GM18505 (cell line): ENCODE data around the gene PPP6C.
A peak's percentile ranks its signal among the peaks of the same experiment; 100 is the strongest.
"Not testable (repeated sequence)": the region's sequence is repeated elsewhere in the genome, so short reads cannot be mapped to it uniquely, and the experiment has no call there.

Source experiments
- ATAC-seq: cut with Tn5 transposase; IDR thresholded peaks from one replicate; pipeline ENCODE4 v1.9.1; 2021; ENCODE audit not compliant: unreplicated experiment
- POLR2A ChIP-seq: IDR thresholded peaks from 4 replicates; pipeline ENCODE4 v1.6.1; 2011; ENCODE audit warnings: borderline replicate concordance; ENCODE audit not compliant: insufficient read depth, insufficient read length; ENCODE audit errors: extremely low read depth

The PPP6C gene

GRCh38 chr9:125202846-125203618 lies 13.4 kb upstream of the PPP6C start:
- no peak for ATAC-seq
- no peak for TF ChIP-seq POLR2A

DNA sequence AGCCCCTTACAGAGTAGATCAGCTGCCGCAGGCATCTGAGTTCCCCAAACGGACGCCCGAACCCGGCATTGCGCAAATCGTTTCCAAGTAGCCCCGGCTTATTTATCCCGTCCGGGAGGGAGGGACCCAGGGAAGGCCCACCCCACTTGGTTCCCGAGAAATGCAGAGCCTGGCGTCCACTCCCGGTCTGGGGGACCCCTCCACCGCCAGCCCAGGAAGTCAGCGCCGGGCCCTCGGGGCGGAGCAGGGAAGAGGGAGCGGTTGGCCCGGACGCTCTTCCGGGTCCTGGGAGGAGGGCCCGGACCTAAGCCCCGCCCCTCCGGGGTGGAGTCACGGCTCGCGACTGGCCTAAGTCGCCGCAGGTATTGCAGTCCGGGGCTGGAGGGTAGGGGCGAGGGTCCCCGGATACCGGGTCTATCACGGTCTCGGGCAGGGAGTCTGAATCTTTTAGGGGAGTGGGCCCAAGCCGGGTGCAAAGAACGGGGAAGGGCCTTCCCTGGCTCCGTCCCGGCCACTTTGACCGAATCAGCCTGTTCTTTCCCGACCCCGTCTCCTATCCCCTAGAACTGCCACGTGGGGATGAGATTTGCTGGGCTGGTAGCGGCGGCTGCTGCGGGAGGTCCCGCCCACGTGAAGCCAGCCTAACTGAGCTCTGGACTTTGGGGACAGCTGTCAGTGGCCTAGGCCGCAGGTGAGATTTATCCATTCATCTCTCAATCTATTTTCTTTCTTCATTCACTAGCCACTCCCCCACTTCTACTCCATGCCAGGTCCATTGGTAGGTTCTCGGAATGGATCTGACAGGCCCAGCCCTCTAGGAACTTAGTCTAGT lies 10.8 kb upstream of the PPP6C start, which contains the start of gene RABEPK:
TSS of gene RABEPK (plus strand) at position 327 of the 832 bp plus-strand sequence. CDS start 2,472 bp downstream, outside the sequence.
- ATAC-seq: peak; percentile 95
- TF ChIP-seq POLR2A: peak; percentile 94

GRCh38 chr9:125195591-125195990 lies 6.0 kb upstream of the PPP6C start:
- not testable (repeated sequence) for ATAC-seq

DNA sequence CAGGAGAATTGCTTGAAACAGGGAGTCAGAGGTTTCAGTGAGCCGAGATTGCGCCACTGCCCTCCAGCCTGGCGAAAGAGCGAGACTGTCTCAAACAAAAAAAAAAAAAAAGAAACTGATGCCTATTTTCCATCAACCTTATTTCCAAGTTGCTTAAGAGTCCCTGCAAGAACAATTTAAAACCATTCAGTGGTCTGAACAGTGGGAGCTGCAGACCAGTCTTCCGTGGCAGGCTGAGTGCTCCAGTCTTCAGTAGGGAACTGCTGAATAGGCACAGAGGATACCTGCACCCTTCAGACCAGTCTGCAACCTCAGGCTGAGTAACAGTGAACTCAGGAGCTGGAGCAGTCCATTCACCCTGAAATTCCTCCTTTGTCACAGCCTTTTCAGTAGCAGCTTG lies 4.9 kb upstream of the PPP6C start:
- ATAC-seq: not testable (repeated sequence)

DNA sequence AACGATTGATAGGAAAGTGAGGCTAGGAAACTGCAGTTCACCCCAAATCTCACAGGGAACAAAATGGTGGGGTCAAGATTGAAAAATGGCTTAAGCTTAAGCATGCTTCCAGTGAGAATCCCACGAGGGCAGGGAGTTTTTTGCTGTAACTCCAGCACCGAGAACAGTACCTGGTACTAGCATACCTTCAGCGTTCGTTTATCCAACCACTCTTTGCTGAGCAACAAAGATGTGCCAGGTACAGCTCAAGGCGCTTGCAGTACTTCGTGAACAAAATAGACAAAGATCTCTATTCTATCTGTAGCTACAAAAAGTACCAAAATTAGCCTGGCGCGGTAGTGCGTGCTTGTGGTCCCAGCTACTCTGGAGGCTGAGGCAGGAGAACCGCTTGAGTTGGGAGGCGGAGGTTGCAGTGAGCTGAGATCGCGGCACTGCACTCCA lies 778 bp upstream of the PPP6C start:
- no peak for TF ChIP-seq POLR2A
- ATAC-seq: no peak

DNA sequence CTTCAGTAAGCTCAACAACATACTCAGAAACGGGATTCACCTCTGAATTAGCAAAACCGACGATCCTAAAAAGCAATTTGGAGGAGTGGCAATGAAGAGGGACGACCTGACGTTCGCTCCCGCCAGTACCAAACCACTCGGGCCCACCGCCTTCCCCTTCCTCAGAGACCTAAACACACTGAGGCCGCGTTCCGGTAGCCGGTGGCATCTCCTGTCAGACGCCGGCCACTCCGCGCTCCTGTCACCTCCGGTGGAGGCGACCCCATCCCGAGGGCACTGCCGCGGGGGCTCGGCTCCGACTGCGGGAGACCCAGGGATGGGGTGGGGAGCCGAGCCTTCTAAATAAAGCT lies 617 bp downstream of the PPP6C start:
- peak; percentile 14 for ATAC-seq
- no peak for TF ChIP-seq POLR2A

- no peak for TF ChIP-seq POLR2A
These were observed 6.0 kb downstream of the PPP6C start for GRCh38 chr9:125183561-125183960.

DNA sequence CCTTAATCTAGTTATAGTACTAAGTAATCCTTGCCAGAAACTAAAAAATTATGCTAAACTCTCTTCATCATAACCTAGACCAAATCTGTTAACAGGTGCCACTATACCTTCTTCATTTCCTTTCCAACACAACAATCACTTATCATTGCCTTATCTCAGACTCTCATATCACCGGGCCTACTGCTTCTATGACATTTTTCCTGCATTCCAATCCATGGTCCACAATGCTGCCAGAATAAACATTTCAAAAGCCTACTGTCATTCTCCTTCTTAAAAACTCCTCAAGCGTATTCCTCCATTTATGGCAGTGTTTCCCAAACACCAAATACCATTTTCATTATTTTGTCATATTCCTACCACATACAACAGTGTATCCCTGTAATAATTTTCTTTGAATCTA lies 6.5 kb downstream of the PPP6C start:
- ATAC-seq: no peak
- TF ChIP-seq POLR2A: no peak

More at GRCh38 chr9:125183561-125183960, 6.0 kb downstream of the PPP6C start:
- no peak for ATAC-seq

GRCh38 chr9:125181756-125182155 lies 7.8 kb downstream of the PPP6C start:
- not testable (repeated sequence) for ATAC-seq

DNA sequence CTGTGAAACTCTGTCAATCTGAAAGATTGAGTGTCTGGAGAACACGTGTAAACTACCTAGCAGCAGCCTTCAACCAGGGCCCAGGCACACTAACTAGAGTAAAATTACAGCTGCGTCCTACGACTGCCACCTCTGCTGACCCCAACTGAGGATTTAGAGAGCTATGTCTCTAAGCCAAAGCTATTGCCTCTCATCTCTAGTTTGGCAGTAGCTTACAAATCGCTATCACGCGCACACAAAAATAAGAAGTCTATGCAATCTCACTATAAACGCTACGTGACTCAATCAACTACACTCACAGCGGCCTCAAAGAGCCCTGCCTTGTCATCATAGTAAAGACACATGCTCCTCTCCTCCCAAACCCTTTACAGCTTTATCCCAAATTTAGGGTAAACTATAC lies 8.7 kb downstream of the PPP6C start:
- no peak for TF ChIP-seq POLR2A
- ATAC-seq: no peak

- ATAC-seq: not testable (repeated sequence)
These were observed 9.8 kb downstream of the PPP6C start for GRCh38 chr9:125179776-125180175.

GRCh38 chr9:125177888-125178287 lies 11.7 kb downstream of the PPP6C start:
- TF ChIP-seq POLR2A: no peak
- ATAC-seq: no peak

- no peak for TF ChIP-seq POLR2A
- no peak for ATAC-seq
These were observed 13.0 kb downstream of the PPP6C start for GRCh38 chr9:125176636-125177035.

GRCh38 chr9:125172031-125172755 lies 17.4 kb downstream of the PPP6C start:
- no peak for TF ChIP-seq POLR2A
- no peak for ATAC-seq
